Measurements from ENCODE around the gene CMTM8.

CMTM8 gene

DNA sequence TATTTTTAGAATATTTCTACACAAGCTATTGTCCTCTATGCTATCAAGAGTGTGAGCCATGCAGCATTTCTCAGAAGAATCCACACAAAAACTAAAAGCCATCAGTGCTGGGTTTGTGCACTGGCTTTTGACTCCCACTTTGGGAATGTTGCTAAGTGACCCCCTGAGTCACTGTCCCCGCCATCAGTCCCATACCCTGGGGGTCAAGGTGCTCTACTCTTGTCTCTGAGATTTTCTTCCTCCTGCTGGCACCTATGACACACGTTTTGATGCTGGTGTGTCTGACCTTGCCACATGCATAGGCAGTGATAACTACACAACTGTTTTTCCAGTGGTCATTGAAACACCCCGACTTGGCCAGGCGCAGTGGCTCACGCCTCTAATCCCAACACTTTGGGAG lies 173.0 kb downstream of the CMTM8 start:
- FAIRE-seq (no peak), DNase-seq (ENCODE audit: insufficient read length, low spot score) (no peak)
- TF ChIP-seq PAX5 (IDR thresholded peaks at IDR 0.05; ENCODE audit: insufficient read depth, low read length, severe bottlenecking) (no peak), POLR2AphosphoS5 (IDR thresholded peaks at IDR 0.05; ENCODE audit: low read depth, low read length) (no peak), SPI1 (IDR thresholded peaks at IDR 0.05; ENCODE audit: low read depth, low read length) (no peak), POU2F2 (IDR thresholded peaks at IDR 0.05; ENCODE audit: low read depth, low read length) (no peak), POLR2A (IDR thresholded peaks at IDR 0.05; ENCODE audit: low read depth, low read length) (no peak), TAF1 (IDR thresholded peaks at IDR 0.05; ENCODE audit: low read depth, low read length) (no peak)

DNA sequence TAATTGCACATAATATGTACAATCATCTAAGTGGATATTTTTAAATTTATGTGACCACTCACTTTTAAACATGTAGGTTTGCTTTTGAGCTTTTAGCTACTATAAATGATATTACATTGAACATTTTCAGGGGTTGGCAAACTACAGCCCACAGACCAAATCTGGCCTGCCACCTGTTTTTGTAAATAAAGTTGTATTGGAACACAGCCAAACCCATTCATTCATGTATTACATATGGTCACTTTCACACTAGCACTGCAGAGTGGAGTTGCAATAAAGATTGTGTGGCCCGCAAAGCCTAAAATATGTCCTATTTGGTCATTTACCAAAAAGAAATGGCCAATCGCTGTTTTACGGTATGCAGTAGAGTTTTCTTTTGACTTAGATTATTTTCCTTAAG lies 174.4 kb downstream of the CMTM8 start:
- no peak for FAIRE-seq
- no peak for TF ChIP-seq POLR2A (IDR thresholded peaks at IDR 0.05; ENCODE audit: low read depth, low read length)
- TF ChIP-seq TAF1 (IDR thresholded peaks at IDR 0.05; ENCODE audit: low read depth, low read length) = no peak
- TF ChIP-seq SPI1 (IDR thresholded peaks at IDR 0.05; ENCODE audit: low read depth, low read length) = no peak
- no peak for TF ChIP-seq PAX5 (IDR thresholded peaks at IDR 0.05; ENCODE audit: insufficient read depth, low read length, severe bottlenecking)
- no peak for TF ChIP-seq POLR2AphosphoS5 (IDR thresholded peaks at IDR 0.05; ENCODE audit: low read depth, low read length)
- no peak for TF ChIP-seq POU2F2 (IDR thresholded peaks at IDR 0.05; ENCODE audit: low read depth, low read length)
- no peak for DNase-seq (ENCODE audit: insufficient read length, low spot score)

DNA sequence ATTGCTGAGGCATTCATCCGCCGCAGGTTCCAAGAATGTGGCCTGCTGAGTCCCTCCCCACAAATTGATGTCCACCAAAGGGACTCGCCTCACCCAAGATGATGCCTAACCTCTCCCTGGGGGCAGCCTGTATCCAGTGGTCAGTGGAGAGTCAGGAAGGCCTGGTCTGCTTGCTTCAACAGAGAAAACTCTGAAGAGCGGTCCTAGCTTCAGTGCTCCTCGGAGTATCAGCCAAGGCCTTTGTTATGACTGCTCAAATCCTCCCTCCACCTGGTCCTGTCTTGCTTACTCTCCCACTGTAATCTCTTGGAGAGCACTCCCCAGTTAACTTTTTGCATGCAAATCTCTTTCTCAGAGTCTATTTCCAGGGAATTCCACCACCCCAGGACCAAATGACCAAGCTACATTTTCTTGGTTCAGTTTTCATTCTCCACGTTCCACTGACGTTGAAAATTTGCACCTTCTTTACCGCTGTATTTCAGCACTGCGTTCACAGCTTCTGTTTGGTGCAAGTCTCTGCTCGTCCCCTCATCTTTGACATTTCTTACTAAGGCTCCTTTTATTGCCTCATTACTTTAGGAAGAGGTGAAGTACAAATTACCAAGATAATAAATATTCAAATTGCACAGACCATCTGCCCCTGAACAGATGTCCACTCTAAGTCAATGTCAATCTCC lies 175.5 kb downstream of the CMTM8 start:
- 0 out of 2 replicates have a peak, but pooled peaks have one; percentile 32 for TF ChIP-seq POLR2A (IDR thresholded peaks at IDR 0.05; ENCODE audit: low read depth, low read length)
- no peak for TF ChIP-seq SPI1 (IDR thresholded peaks at IDR 0.05; ENCODE audit: low read depth, low read length)
- no peak for DNase-seq (ENCODE audit: insufficient read length, low spot score)
- no peak for FAIRE-seq

DNA sequence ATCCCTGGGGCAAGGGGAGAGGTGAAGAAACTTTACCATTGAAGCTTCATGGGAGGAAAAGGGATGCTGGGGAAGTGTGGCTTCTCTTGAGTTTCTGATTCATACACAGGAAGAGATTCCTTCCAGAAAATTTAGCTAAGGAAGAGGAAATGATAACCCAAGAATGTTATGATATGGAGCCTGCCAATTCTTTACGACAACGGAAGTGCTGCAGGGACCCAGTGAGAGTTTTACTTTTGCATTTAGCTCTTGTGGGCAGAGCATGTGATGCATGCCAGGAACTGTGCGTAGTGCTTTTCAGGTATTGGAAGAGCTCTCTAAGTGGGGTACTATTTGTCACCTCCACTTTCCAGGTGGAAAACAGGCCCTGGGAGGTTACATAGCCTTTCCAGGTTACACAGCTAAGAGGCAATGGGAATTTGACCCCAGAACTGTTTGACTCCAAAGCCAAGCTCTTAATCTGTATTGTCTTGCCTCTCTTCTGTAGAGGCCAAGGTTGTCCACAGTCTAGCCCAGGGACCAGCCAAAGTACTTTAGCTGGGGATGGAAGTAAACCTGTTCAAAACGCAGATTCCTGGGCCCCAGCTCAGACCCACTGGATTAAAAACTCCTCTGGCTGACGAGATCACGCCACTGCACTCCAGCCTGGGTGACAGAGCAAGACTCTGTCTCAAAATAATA lies 176.2 kb downstream of the CMTM8 start:
- peak; percentile 5 for FAIRE-seq
- no peak for DNase-seq (ENCODE audit: insufficient read length, low spot score)
- TF ChIP-seq POU2F2 (IDR thresholded peaks at IDR 0.05; ENCODE audit: low read depth, low read length) = no peak
- 0 out of 2 replicates have a peak, but pooled peaks have one; percentile 27 for TF ChIP-seq SPI1 (IDR thresholded peaks at IDR 0.05; ENCODE audit: low read depth, low read length)

DNA sequence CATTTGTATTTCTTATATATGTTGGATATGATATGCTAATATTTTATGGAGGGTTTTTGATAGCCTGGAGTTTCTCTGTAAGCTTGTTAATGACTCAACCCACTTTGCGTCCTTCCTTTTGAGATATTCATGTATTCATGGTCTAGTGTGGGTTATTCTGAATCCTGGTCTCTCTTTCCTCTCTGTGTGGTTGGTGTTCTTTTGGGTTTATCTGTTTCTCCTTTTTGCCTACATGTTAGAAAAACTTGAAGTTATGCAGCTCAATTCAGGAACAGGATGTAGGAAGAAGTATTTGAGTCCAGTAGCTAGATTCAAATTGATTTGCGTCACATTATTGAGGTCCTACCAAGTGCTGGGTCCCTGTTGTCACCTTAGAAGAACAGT lies 181.3 kb downstream of the CMTM8 start:
- DNase-seq (ENCODE audit: insufficient read length, low spot score) (no peak), FAIRE-seq (no peak)
- TF ChIP-seq POLR2A (IDR thresholded peaks at IDR 0.05; ENCODE audit: low read depth, low read length) (no peak), PAX5 (IDR thresholded peaks at IDR 0.05; ENCODE audit: insufficient read depth, low read length, severe bottlenecking) (no peak)

Measured in GM12891 (cell line).